Keratinocyte (primary cell): Measurements from ENCODE around the gene HERC4.

Experiments
- CTCF ChIP-seq, 3 experiments: IDR thresholded peaks in 1 of 3; conservative IDR thresholded peaks in 1 of 3; optimal IDR thresholded peaks in 1 of 3; 2 replicates in 2 of 3; 3 replicates in 1 of 3; pipeline versions ENCODE3 to v1.5.1; 2011; ENCODE audit warnings: low read length in 3 of 3, mild to moderate bottlenecking in 3 of 3, moderate library complexity in 2 of 3, control low read depth in 1 of 3, inconsistent platforms in 1 of 3; ENCODE audit not compliant: insufficient read depth in 2 of 3; ENCODE audit errors: extremely low read depth in 1 of 3
- EZH2 ChIP-seq: IDR thresholded peaks from one replicate; pipeline ENCODE4 v1.6.1; 2012; ENCODE audit warnings: inconsistent platforms, mild to moderate bottlenecking, low read length, moderate library complexity

DNA sequence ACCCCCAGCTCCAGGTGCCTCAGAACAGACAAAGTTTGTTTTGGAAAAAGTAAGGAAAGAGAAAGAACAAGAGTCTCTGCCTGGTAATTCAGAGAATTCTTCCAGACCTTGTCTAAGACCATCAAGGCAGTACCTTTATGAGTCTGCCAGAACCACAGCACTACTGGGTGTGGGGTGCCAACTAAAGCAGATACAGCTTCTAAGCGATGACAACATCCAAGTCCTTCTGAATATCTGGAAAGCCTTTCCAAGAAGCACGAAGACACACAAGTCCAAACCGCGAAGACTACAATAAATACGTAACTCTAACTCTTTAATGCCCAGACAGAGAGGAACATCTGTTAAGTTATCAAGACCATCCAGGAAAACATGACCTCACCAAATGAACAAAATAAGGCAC lies 96.3 kb downstream of the HERC4 start:
- no peak for TF ChIP-seq CTCF (optimal IDR thresholded peaks at IDR 0.05 in 1 of 3, IDR thresholded peaks at IDR 0.05 in 1 of 3, conservative IDR thresholded peaks at IDR 0.05 in 1 of 3; ENCODE audit: extremely low read depth in 1 of 3, insufficient read depth in 2 of 3, low read length in 3 of 3)
- TF ChIP-seq EZH2 = no peak
